Measurements from ENCODE around the gene TUBA1C.

The TUBA1C gene

DNA sequence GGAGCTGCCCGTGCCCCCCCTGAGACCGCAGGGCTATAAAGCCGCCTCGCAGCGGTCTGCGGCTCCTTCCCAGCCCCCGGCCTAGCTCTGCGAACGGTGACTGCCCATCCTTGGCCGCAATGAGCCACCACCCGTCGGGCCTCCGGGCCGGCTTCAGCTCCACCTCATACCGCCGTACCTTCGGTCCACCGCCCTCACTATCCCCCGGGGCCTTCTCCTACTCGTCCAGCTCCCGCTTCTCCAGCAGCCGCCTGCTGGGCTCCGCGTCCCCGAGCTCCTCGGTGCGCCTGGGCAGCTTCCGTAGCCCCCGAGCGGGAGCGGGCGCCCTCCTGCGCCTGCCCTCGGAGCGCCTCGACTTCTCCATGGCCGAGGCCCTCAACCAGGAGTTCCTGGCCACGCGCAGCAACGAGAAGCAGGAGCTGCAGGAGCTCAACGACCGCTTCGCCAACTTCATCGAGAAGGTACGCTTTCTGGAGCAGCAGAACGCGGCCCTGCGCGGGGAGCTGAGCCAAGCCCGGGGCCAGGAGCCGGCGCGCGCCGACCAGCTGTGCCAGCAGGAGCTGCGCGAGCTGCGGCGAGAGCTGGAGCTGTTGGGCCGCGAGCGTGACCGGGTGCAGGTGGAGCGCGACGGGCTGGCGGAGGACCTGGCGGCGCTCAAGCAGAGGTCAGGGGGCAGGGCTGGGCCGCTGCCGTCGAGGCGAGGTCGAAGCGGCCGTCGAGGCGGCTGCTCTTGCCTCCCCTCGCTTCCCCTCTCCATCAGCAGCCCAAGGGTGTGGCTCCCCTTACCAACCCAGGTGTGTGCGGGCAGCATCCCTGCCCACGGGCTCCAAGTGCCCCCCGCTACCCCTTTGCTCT lies 30.4 kb downstream of the TUBA1C start, which contains the start of gene PRPH:
PRPH (plus strand) TSS at position 66 of the 855 bp plus-strand sequence; CDS start at position 120, 54 bp downstream.
- TF ChIP-seq CTCF (conservative IDR thresholded peaks at IDR 0.05; ENCODE audit: low read depth, low read length) = no peak
- no peak for DNase-seq (ENCODE audit: low read depth)
- no peak within 1 kb of the TSS for H3K4me3 ChIP-seq (ENCODE audit: low read length)

DNA sequence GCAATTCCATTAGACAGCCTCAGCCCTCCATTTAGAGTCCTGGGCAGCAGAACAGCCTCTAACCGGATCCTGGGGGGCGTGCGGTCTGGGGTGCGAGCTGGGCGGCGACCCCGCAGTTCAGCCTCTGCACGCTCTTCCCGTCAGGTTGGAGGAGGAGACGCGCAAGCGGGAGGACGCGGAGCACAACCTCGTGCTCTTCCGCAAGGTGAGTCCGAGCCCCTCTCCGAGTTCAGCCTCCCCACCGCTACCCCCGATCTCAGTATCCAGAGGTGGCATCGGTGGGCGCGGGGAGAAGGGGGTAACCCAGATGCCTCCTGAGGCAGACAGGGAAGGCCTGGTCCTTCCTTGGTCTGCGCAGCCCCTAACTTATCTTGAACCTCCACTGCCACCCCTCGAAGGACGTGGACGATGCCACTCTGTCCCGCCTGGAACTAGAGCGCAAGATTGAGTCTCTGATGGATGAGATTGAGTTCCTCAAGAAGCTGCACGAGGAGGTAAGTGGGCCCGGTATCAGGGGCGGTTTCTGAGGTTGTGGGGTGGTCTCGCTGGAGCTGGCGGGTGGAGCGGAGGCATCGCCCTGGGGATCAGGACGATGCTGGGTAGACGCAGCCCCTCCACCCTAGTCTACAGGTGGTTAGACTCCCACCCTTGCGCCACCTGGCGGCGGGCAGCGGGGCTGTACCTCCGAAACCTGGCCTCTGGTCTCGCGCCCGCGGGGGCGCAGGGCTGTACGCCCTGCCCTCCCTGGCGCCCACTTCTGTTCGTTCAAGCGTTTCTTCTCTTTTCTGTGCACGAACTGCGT lies 31.4 kb downstream of the TUBA1C start:
- peak; percentile 84 for TF ChIP-seq CTCF (conservative IDR thresholded peaks at IDR 0.05; ENCODE audit: low read depth, low read length)
- no peak for DNase-seq (ENCODE audit: low read depth)
- no peak overlapping the region for H3K4me3 ChIP-seq (ENCODE audit: low read length)

GRCh38 chr12:49296836-49297694 lies 32.2 kb downstream of the TUBA1C start:
- DNase-seq (ENCODE audit: low read depth) = no peak
- TF ChIP-seq CTCF (conservative IDR thresholded peaks at IDR 0.05; ENCODE audit: low read depth, low read length) = no peak
- peak overlapping the region; percentile 16 for H3K4me3 ChIP-seq (ENCODE audit: low read length)

DNA sequence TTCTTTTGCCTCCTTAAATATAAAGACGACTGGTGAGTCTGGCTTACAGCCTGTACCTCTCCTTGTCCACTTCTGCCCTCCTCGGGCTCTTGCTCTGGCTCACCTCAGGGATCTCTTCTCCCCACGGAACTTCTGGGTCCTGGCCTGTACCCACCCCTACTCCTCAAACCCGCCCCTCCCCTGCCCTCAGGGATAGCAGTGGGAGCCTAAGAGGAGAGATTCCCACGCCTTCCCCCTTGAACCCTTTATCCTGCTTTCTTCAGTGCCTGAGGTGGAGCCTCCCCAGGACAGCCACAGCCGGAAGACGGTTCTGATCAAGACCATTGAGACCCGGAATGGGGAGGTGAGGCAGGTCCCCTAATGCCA lies 32.8 kb downstream of the TUBA1C start:
- DNase-seq (ENCODE audit: low read depth) = no peak
- no peak overlapping the region for H3K4me3 ChIP-seq (ENCODE audit: low read length)
- TF ChIP-seq CTCF (conservative IDR thresholded peaks at IDR 0.05; ENCODE audit: low read depth, low read length) = no peak

DNA sequence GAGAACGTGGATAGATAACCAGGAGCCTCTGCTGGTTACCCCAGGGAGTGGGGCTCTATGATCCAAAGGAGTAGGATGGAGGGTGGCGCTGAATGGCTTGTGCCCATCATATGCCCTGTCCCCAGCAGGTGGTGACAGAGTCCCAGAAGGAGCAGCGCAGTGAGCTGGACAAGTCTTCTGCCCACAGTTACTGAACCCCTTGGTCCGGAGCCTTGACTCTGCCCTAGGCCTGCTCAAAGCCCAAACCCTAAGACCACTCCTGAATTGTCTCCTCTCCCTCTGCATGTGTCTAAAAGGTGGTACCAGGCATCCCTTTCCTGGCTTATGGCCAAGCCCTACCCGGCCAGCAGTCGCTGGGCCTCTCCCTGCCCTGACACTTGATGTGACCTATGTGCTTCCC lies 33.3 kb downstream of the TUBA1C start:
- no peak overlapping the region for H3K4me3 ChIP-seq (ENCODE audit: low read length)
- TF ChIP-seq CTCF (conservative IDR thresholded peaks at IDR 0.05; ENCODE audit: low read depth, low read length) = peak; percentile 34
- no peak for DNase-seq (ENCODE audit: low read depth)

GRCh38 chr12:49301760-49302159 lies 36.9 kb downstream of the TUBA1C start:
- DNase-seq (ENCODE audit: low read depth) = no peak
- no peak overlapping the region for H3K4me3 ChIP-seq (ENCODE audit: low read length)
- TF ChIP-seq CTCF (conservative IDR thresholded peaks at IDR 0.05; ENCODE audit: low read depth, low read length) = no peak

Measured in retinal pigment epithelial cell (primary cell).